Measurements from ENCODE around the gene HSPA12B.

HSPA12B gene

DNA sequence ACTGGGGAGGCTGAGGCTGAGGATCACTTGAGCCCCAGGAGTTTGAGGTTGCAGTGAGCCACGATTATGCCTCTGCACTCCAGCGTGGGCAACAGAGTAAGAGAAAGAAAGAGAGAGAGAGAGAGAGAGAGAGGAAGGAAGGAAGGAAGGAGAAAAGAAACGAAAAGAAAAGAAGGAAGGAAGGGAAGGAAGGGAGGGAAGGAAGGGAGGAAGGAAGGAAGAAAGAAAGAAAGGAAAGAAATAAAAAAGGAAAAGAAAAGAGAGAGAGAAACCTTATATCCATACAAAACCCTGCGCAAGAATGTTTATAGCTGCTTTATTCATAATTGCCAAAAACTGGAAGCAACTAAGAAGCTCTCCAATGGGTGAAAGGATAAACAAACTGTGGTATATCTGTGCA lies 8.1 kb upstream of the HSPA12B start:
- ChIA-PET POLR2A (no interaction called here), CTCF (interaction anchor here (0.6 to 1.5 kb wide), 5 partner anchors 14 to 184 kb away, joined by 3 to 7 read pairs (median 3); no protein-coding TSS in a partner anchor)
- Histone ChIP-seq H3K4me3 (ENCODE audit: low read depth, low read length) (no peak overlapping the region), H3K9me3 (ENCODE audit: control insufficient read depth, insufficient read depth, low read depth, low read length) (no peaks in the 10 kb centered on the region), H3K4me1 (ENCODE audit: control insufficient read depth, insufficient read depth, low read length) (peaks cover 10% of the 10 kb centered on the region), H3K27ac (ENCODE audit: extremely low read depth, low read depth, low read length) (no peak overlapping the region), H3K36me3 (ENCODE audit: control insufficient read depth in 2 of 2, insufficient read depth in 1 of 2, low read length in 2 of 2) (no peaks in the 10 kb centered on the region)
- TF ChIP-seq, protein P1, sequence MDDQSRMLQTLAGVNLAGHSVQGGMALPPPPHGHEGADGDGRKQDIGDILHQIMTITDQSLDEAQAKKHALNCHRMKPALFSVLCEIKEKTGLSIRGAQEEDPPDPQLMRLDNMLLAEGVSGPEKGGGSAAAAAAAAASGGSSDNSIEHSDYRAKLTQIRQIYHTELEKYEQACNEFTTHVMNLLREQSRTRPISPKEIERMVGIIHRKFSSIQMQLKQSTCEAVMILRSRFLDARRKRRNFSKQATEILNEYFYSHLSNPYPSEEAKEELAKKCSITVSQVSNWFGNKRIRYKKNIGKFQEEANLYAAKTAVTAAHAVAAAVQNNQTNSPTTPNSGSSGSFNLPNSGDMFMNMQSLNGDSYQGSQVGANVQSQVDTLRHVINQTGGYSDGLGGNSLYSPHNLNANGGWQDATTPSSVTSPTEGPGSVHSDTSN (CRISPR knock-in tag; IDR thresholded peaks at IDR 0.05): no peak
- peak; percentile 64 for TF ChIP-seq ZNF366 (tag by site-specific recombination; conservative IDR thresholded peaks at IDR 0.05)

- Histone ChIP-seq H3K36me3 (ENCODE audit: control insufficient read depth in 2 of 2, insufficient read depth in 1 of 2, low read length in 2 of 2) (no peaks in the 10 kb centered on the region), H3K4me1 (ENCODE audit: control insufficient read depth, insufficient read depth, low read length) (peaks cover 10% of the 10 kb centered on the region), H3K27ac (ENCODE audit: extremely low read depth, low read depth, low read length) (no peak overlapping the region), H3K4me3 (ENCODE audit: low read depth, low read length) (peak overlapping the region; percentile 6; the same call in 1 of the 2 replicates), H3K9me3 (ENCODE audit: control insufficient read depth, insufficient read depth, low read depth, low read length) (no peaks in the 10 kb centered on the region)
- CTCF ChIA-PET: interaction anchor here (0.5 to 2.5 kb wide), 9 partner anchors 10 to 82 kb away, joined by 3 to 14 read pairs (median 6); no protein-coding TSS in a partner anchor
- POLR2A ChIA-PET: interaction anchor here (0.5 to 1.0 kb wide), 3 partner anchors 40 to 105 kb away, joined by 4 read pairs; partner anchors contain the start of gene ADISSP
- TF ChIP-seq ZNF600 (tag by site-specific recombination; IDR thresholded peaks at IDR 0.05) (peak; percentile 92), ZNF404 (tag by site-specific recombination; IDR thresholded peaks at IDR 0.05) (no peak), ZNF221 (tag by site-specific recombination; IDR thresholded peaks at IDR 0.05; ENCODE audit: borderline replicate concordance) (no peak), SP3 (tag by site-specific recombination; IDR thresholded peaks at IDR 0.05) (peak; percentile 51), IKZF3 (tag by site-specific recombination; IDR thresholded peaks at IDR 0.05) (no peak), ZNF23 (tag by site-specific recombination; IDR thresholded peaks at IDR 0.05; ENCODE audit: borderline replicate concordance) (no peak), YY1 (tag by site-specific recombination; IDR thresholded peaks at IDR 0.05) (no peak), ZNF701 (tag by site-specific recombination; IDR thresholded peaks at IDR 0.05) (no peak), SALL2 (tag by site-specific recombination; IDR thresholded peaks at IDR 0.05; ENCODE audit: borderline replicate concordance) (no peak), ZNF292 (tag by site-specific recombination; IDR thresholded peaks at IDR 0.05; ENCODE audit: borderline replicate concordance, low read depth) (no peak), ZNF792 (tag by site-specific recombination; IDR thresholded peaks at IDR 0.05) (no peak), ZFP3 (tag by site-specific recombination; IDR thresholded peaks at IDR 0.05; ENCODE audit: low read depth) (no peak), ZBTB10 (tag by site-specific recombination; IDR thresholded peaks at IDR 0.05) (no peak), ZNF19 (tag by site-specific recombination; IDR thresholded peaks at IDR 0.05; ENCODE audit: low read depth) (no peak), ZNF398 (tag by site-specific recombination; IDR thresholded peaks at IDR 0.05) (peak; percentile 64), ZNF530 (tag by site-specific recombination; IDR thresholded peaks at IDR 0.05; ENCODE audit: low read depth) (no peak), ZSCAN16 (tag by site-specific recombination; IDR thresholded peaks at IDR 0.05) (no peak), ZNF324 (tag by site-specific recombination; IDR thresholded peaks at IDR 0.05) (no peak)
- TF ChIP-seq, protein P2, sequence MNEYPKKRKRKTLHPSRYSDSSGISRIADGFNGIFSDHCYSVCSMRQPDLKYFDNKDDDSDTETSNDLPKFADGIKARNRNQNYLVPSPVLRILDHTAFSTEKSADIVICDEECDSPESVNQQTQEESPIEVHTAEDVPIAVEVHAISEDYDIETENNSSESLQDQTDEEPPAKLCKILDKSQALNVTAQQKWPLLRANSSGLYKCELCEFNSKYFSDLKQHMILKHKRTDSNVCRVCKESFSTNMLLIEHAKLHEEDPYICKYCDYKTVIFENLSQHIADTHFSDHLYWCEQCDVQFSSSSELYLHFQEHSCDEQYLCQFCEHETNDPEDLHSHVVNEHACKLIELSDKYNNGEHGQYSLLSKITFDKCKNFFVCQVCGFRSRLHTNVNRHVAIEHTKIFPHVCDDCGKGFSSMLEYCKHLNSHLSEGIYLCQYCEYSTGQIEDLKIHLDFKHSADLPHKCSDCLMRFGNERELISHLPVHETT (tag by site-specific recombination; IDR thresholded peaks at IDR 0.05): no peak
- TF ChIP-seq, protein P3, sequence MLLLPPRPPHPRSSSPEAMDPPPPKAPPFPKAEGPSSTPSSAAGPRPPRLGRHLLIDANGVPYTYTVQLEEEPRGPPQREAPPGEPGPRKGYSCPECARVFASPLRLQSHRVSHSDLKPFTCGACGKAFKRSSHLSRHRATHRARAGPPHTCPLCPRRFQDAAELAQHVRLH (tag by site-specific recombination; IDR thresholded peaks at IDR 0.05): no peak
- TF ChIP-seq, protein P4, sequence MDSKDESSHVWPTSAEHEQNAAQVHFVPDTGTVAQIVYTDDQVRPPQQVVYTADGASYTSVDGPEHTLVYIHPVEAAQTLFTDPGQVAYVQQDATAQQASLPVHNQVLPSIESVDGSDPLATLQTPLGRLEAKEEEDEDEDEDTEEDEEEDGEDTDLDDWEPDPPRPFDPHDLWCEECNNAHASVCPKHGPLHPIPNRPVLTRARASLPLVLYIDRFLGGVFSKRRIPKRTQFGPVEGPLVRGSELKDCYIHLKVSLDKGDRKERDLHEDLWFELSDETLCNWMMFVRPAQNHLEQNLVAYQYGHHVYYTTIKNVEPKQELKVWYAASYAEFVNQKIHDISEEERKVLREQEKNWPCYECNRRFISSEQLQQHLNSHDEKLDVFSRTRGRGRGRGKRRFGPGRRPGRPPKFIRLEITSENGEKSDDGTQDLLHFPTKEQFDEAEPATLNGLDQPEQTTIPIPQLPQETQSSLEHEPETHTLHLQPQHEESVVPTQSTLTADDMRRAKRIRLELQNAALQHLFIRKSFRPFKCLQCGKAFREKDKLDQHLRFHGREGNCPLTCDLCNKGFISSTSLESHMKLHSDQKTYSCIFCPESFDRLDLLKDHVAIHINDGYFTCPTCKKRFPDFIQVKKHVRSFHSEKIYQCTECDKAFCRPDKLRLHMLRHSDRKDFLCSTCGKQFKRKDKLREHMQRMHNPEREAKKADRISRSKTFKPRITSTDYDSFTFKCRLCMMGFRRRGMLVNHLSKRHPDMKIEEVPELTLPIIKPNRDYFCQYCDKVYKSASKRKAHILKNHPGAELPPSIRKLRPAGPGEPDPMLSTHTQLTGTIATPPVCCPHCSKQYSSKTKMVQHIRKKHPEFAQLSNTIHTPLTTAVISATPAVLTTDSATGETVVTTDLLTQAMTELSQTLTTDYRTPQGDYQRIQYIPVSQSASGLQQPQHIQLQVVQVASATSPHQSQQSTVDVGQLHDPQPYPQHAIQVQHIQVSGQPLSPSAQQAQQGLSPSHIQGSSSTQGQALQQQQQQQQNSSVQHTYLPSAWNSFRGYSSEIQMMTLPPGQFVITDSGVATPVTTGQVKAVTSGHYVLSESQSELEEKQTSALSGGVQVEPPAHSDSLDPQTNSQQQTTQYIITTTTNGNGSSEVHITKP (tag by site-specific recombination; IDR thresholded peaks at IDR 0.05): peak; percentile 77
These were observed 5.0 kb upstream of the HSPA12B start for GRCh38 chr20:3727401-3728021.
